IPS-15b (cell line): ENCODE data around the gene ALPI.

Experiments
- H3K27me3 ChIP-seq: one replicate; pipeline ENCODE4 v1.6.1; 2013; ENCODE audit warnings: low read length; ENCODE audit not compliant: control insufficient read depth, insufficient read depth
- H3K36me3 ChIP-seq: one replicate; pipeline ENCODE4 v1.6.1; 2013; ENCODE audit warnings: low read length; ENCODE audit not compliant: control insufficient read depth, insufficient read depth
- H3K4me1 ChIP-seq: one replicate; pipeline ENCODE4 v1.6.1; 2013; ENCODE audit warnings: mild to moderate bottlenecking, low read length; ENCODE audit not compliant: control insufficient read depth, insufficient read depth
- H3K4me3 ChIP-seq: one replicate; pipeline ENCODE4 v1.5.1; 2013; ENCODE audit warnings: low read depth, low read length
- H3K9ac ChIP-seq: one replicate; pipeline ENCODE4 v1.6.1; 2013; ENCODE audit warnings: low read depth, mild to moderate bottlenecking, low read length
- H3K9me3 ChIP-seq: one replicate; pipeline ENCODE4 v1.6.1; 2013; ENCODE audit warnings: mild to moderate bottlenecking, low read length; ENCODE audit not compliant: control insufficient read depth, insufficient read depth

Gene ALPI

DNA sequence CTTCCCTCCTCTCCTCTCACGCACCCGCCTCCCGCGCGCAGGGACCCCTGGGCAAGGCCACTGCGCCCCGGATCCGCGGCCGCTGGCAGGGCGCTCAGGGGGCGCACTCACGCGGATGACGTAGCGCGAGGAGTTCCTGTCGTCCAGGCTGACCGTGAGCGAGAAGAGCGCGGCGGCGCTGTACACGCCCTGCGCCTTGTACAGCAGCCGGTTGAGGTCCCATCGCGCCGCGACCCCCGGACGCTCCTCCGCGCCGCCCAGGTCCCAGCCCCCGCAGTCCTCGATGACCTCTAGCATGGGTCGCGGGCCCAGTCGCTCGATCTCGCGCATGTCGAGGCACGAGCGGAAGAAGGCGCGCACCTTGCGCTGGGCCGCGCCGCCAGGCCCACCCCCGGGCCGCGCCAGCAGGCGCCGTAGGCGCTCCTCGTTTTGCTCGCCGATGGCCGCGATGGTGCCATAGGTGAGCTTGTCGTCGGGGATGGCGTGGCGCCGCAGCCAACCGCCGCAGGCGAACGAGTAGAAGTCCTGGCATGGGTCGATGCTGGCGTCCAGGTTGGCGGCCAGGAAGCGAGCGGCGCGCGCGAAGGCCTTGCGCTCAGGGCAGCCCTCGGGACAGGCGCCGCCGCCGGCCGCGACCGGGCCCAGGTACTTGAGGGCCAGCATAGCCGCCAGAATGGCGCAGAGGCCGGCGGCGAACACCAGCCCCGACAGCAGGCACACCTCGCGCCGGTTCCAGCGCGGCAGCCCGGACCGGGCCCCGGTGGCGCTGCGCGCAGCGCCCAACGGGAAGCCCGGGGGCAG lies 30.0 kb downstream of the ALPI start:
- Histone ChIP-seq H3K4me1 (peaks cover 6% of the 10 kb centered on the region), H3K27me3 (peaks cover 53% of the 10 kb centered on the region), H3K4me3 (peak overlapping the region; percentile 41), H3K36me3 (peaks cover 3% of the 10 kb centered on the region), H3K9me3 (no peaks in the 10 kb centered on the region), H3K9ac (no peak overlapping the region)

- H3K27me3 ChIP-seq: peaks cover 53% of the 10 kb centered on the region
- no peak overlapping the region for H3K9ac ChIP-seq
Measured at GRCh38 chr2:232486558-232487384, 30.8 kb downstream of the ALPI start.

GRCh38 chr2:232487385-232488096 lies 31.6 kb downstream of the ALPI start, which contains the start of gene ECEL1:
ECEL1 (minus strand) TSS chr2:232487834; CDS start chr2:232486653, 1,181 bp downstream.
- peaks cover 53% of the 10 kb centered on the region for H3K27me3 ChIP-seq
- no peak within 1 kb of the TSS for H3K9ac ChIP-seq
- peak within 1 kb of the TSS; percentile 41 for H3K4me3 ChIP-seq
- H3K9me3 ChIP-seq: no peaks in the 10 kb centered on the region
- H3K36me3 ChIP-seq: peaks cover 1% of the 10 kb centered on the region
- peaks cover 6% of the 10 kb centered on the region for H3K4me1 ChIP-seq

More at GRCh38 chr2:232486558-232487384, 30.8 kb downstream of the ALPI start:
- Histone ChIP-seq H3K4me1 (peaks cover 6% of the 10 kb centered on the region), H3K4me3 (peak overlapping the region; percentile 41), H3K36me3 (peaks cover 3% of the 10 kb centered on the region), H3K9me3 (no peaks in the 10 kb centered on the region)

GRCh38 chr2:232488097-232488711 lies 32.3 kb downstream of the ALPI start:
- Histone ChIP-seq H3K9ac (no peak overlapping the region), H3K27me3 (peaks cover 53% of the 10 kb centered on the region), H3K4me3 (peak overlapping the region; percentile 37), H3K9me3 (no peaks in the 10 kb centered on the region), H3K4me1 (peaks cover 6% of the 10 kb centered on the region), H3K36me3 (no peaks in the 10 kb centered on the region)

DNA sequence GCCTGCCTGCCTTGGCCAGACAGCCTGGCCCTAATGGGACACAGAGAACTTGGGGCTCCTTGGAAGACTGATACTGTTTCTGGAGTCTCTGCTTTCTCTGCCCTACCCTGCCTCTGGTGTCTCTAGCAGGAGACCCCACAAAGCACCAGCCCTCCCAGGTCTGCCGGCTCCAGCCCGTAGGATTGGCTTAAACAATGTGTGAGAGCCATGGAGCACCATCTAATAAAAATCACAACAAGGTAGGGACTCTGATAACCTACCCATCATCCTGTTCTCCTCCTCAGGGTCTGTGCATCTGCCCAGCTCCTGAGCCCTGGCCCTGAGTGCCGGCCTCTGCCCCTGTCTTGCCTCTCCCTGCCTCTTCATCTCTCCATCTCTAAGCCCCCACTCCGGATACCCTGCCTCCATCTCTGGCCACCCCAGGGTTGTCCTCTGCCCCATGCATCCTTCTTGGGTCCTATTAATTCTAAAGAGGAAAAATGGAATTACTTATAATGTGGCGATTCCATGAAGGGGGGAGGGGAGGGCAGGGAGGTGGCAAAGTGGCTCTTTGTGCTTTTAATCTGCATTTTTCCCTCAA lies 32.9 kb downstream of the ALPI start:
- Histone ChIP-seq H3K4me1 (peaks cover 6% of the 10 kb centered on the region), H3K4me3 (no peak overlapping the region), H3K27me3 (peaks cover 48% of the 10 kb centered on the region), H3K36me3 (no peaks in the 10 kb centered on the region), H3K9ac (no peak overlapping the region), H3K9me3 (no peaks in the 10 kb centered on the region)

DNA sequence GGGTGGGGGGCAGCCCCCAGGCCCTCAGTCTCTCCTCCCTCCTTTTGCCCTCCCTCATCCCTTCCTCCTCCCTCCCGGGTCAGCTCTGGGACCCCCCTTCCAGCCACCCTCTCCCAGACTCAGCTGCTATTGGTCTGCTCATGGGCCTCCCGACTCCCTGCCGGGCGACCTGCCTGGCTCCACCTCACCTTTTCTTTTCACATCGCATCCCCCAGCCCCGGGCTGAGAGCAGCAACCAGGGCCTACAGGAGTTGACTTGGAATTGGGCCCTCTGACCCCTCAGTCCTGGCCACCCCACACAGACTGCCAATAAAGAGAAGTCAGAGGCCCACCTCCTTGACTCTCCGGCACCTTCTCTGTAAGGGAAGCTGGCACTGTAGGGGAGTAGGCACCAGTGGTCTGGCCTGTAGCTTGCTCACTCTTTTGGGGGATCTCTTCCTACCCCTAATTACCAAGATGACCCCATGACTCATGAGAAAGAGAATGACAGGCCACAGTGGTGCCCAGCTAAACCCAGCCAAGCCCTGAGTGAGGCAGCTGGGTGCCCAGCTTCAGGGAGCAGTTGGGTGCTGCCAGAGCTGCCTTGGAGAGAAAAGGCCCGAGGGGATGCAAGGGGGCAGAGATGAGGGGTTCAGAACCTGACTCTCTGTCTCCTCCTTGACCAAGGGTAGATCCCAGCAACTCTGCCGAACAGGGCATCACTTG lies 33.7 kb downstream of the ALPI start:
- H3K4me3 ChIP-seq: no peak overlapping the region
- H3K27me3 ChIP-seq: peaks cover 40% of the 10 kb centered on the region

DNA sequence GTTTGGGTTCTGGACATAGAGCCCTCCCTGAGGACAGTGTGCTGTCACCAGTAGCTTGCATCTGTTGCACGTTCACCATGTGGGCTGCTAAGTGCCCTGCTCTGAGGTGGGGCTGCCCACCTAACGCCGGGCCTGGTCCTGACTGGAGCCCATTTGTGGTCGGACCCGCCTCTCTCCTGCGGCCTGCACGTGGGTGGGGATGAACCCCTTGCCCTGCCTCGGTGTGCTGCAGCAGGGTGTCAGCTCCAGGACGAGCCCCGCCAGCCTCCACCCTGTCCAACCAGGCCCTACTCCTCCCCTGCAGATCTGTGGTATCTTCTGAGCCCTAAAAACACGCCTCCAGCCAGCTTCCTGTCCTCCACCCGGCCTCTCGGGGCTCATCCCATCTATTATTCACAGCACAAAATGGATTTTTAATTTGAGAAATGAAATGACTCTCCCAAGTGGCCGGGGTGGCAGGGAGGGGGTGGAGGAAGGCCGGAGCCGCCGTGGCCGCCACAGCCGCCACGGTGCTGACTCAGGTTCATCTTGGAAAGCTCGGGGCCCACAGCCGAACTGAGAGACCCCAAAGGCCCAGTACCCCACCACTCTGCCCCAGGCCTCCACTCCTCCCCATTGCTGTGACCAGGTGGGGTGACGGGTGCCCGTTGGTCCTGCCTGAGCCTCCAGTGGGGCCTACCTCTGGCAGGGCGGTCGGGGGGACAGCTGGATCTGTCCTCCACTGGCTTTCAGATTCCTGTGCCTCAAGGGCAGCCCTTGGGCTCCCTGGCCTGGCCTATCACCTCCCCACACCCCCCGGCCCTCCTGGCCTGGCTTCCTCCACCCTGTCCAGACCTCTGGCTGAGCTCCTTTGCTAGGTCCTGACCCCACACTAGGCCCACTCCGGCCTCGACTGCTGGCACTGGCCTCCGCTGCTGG lies 34.5 kb downstream of the ALPI start:
- H3K9me3 ChIP-seq: no peaks in the 10 kb centered on the region
- H3K27me3 ChIP-seq: peaks cover 32% of the 10 kb centered on the region
- H3K36me3 ChIP-seq: no peaks in the 10 kb centered on the region
- no peak overlapping the region for H3K9ac ChIP-seq
- peaks cover 6% of the 10 kb centered on the region for H3K4me1 ChIP-seq
- H3K4me3 ChIP-seq: no peak overlapping the region

More for the DNA sequence above, 33.7 kb downstream of the ALPI start:
- Histone ChIP-seq H3K9ac (no peak overlapping the region), H3K9me3 (no peaks in the 10 kb centered on the region), H3K36me3 (no peaks in the 10 kb centered on the region), H3K4me1 (peaks cover 6% of the 10 kb centered on the region)

DNA sequence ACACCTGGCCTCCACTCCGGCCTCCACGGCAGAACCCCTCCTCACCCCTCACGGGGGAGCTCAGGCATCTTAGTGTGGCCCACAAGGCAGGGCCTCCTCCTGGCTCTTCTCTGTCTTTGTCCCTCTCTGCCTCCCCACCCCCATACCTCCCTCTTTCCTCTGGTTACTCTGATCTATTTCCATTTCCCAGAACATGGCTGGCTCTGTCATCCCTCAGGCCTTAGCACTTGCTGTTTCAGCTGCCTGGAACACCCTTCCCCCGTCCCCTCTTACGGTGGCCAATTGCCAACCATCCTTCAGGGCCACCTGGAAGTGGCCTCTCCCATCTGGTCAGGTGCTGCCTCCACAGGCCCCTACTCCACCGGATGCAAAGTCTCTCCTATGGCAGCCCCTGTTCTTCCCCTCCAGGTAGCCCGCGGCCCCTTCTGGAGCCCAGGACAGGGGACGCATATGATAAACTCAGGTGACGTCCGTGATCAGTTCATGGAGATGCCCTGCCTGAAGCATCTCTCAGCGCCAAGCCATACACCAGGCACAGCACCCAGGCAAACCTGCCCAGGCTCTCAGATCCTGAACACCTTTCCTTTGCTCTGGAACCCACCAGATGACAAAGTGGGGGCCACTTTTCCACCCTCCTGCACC lies 35.3 kb downstream of the ALPI start:
- no peak overlapping the region for H3K9ac ChIP-seq

DNA sequence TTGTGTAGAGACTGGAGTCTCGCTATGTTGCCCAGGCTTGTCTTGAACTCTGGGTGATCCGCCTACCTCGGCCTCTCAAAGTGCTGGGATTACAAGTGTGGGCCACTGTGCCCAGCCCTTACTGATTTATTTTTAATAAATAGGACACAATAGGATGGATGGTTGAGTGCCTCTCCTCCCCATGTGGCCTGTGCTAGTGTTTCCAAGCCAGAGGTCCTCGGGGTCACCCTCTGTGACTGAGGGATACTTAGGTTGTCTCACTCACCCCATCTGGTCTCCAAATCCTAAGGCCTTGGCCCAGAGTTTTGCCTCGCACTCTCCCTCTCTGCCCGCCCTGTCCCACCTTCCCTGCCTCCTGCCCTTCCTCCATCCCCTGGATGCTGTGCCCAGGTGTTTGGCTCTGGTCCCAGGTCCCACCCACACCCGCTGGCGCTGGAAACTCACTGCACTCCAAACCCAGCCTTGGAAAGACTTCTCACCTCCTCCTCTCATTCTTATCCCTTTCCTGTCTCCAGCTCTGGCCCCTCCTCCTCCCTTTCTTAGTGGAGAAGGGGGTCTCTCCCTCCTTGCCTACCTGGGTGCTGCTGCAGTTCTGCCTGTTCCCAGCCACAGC lies 36.4 kb downstream of the ALPI start:
- H3K9me3 ChIP-seq: no peaks in the 10 kb centered on the region
- peaks cover 6% of the 10 kb centered on the region for H3K4me1 ChIP-seq
- H3K9ac ChIP-seq: no peak overlapping the region
- no peak overlapping the region for H3K4me3 ChIP-seq
- no peaks in the 10 kb centered on the region for H3K36me3 ChIP-seq
- H3K27me3 ChIP-seq: peaks cover 15% of the 10 kb centered on the region

More for the DNA sequence above, 35.3 kb downstream of the ALPI start:
- peaks cover 24% of the 10 kb centered on the region for H3K27me3 ChIP-seq
- H3K4me3 ChIP-seq: no peak overlapping the region
- H3K9me3 ChIP-seq: no peaks in the 10 kb centered on the region
- H3K36me3 ChIP-seq: no peaks in the 10 kb centered on the region
- peaks cover 6% of the 10 kb centered on the region for H3K4me1 ChIP-seq
